Kidney (tissue), 14 donors: ENCODE results near the gene DNAH11. TPM values are rescaled to one million over a fixed set of nuclear protein-coding genes. Genes with fewer than 3 reads are reported as not detected.
"Not testable (repeated sequence)": the region's sequence is repeated elsewhere in the genome, so short reads cannot be mapped to it uniquely, and the experiment has no call there.

Experiments
- DNase-seq, 5 donors: peaks; one replicate each; pipeline ENCODE4 v3.0.0-alpha.2; 2013 to 2020
- FAIRE-seq: peaks from 2 replicates; lab custom pipeline; 2012; peaks lifted over from hg19 to GRCh38; lab: Jason Lieb, UNC
- H3K27ac ChIP-seq, 2 donors: one replicate each; pipeline ENCODE4 v1.7.0; 2013; ENCODE audit warnings: low read depth in 2 of 2, low read length in 2 of 2, inconsistent platforms in 1 of 2
- H3K27me3 ChIP-seq: one replicate; pipeline ENCODE4 v1.7.1; 2013; ENCODE audit warnings: low read length, inconsistent platforms; ENCODE audit not compliant: control insufficient read depth, insufficient read depth
- H3K36me3 ChIP-seq, 3 donors: one replicate each; pipeline versions ENCODE4 v1.7.0 to v1.7.1; 2013; ENCODE audit warnings: low read length in 3 of 3, control low read depth in 1 of 3, inconsistent platforms in 1 of 3; ENCODE audit not compliant: insufficient read depth in 3 of 3, control insufficient read depth in 2 of 3
- H3K4me1 ChIP-seq, 3 donors: one replicate each; pipeline versions ENCODE4 v1.7.0 to v1.7.1; 2013; ENCODE audit warnings: low read length in 3 of 3, inconsistent platforms in 1 of 3, low read depth in 1 of 3; ENCODE audit not compliant: control insufficient read depth in 2 of 3, insufficient read depth in 2 of 3
- H3K4me3 ChIP-seq, 3 donors: one replicate each; pipeline versions ENCODE4 v1.7.0 to v1.8.1; 2013; ENCODE audit warnings: low read length in 3 of 3, control low read depth in 1 of 3, inconsistent platforms in 1 of 3
- H3K9ac ChIP-seq, 3 donors: one replicate each; pipeline versions ENCODE4 v1.7.0 to v1.7.1; 2013; ENCODE audit warnings: low read length in 3 of 3, control low read depth in 1 of 3, inconsistent platforms in 1 of 3
- H3K9me3 ChIP-seq, 3 donors: one replicate each; pipeline versions ENCODE4 v1.7.0 to v1.7.1; 2013; ENCODE audit warnings: low read length in 3 of 3, control low read depth in 1 of 3, inconsistent platforms in 1 of 3; ENCODE audit not compliant: control insufficient read depth in 2 of 3, insufficient read depth in 1 of 3
- CTCF ChIP-seq: IDR thresholded peaks from 3 replicates; pipeline ENCODE4 v1.5.1; 2012; ENCODE audit warnings: mild to moderate bottlenecking, moderate library complexity, borderline replicate concordance; ENCODE audit not compliant: insufficient read depth; ENCODE audit errors: extremely low read depth
- intact Hi-C: fragments of 100-400 bp; cut with DNase I; formaldehyde crosslinking; loops from one replicate; pipeline ENCODE4 v1.11.1; 2022
- polyA plus RNA-seq: library from polyadenylated mRNA; stranded (reverse); fragments of 350-450 nt; fragmentation: Illumina TruSeq; extraction: RNeasy Lipid Tissue Mini Kit (QIAGEN cat#74804); gene quantifications from one replicate; pipeline ENCODE4 v1.2.3, GENCODE V29; 2014; ENCODE audit warnings: low read depth, low replicate concordance; ENCODE audit not compliant: insufficient read depth
- total RNA-seq: library from RNA; stranded (reverse); fragmentation: NEBNext Ultra II Directional; extraction: Animal tissue kit (Norgen Biotek cat#: 25700); gene quantifications from one replicate; pipeline ENCODE4 v1.2.1, GENCODE V29; 2021
- donor health status: control.
- donor health status: control.
- donor health status: control.
- donor health status: control.
- donor health status: control.
- donor health status: DM: yes; HTN: yes; CAD: no.
- donor health status: Normal renal cell carcinoma (clear cell type).

The DNAH11 gene
- total and polyA plus RNA-seq, 2 donors from 2014 or later: 0.58 to 2.3 TPM

GRCh38 chr7:21926448-21926847 lies 383.6 kb downstream of the DNAH11 start:
- intact Hi-C loops: no loop called here
- no peak overlapping the region for H3K9ac ChIP-seq
- DNase-seq: no peak
- H3K27me3 ChIP-seq: no peaks in the 10 kb centered on the region
- H3K4me1 ChIP-seq: no peaks in the 10 kb centered on the region
- H3K27ac ChIP-seq: no peak overlapping the region
- no peaks in the 10 kb centered on the region for H3K36me3 ChIP-seq
- TF ChIP-seq CTCF: no peak
- no peak overlapping the region for H3K4me3 ChIP-seq
- no peaks in the 10 kb centered on the region for H3K9me3 ChIP-seq
- FAIRE-seq: no peak

- H3K4me1 ChIP-seq: no peaks in the 10 kb centered on the region
- intact Hi-C loops: no loop called here
- no peak overlapping the region for H3K27ac ChIP-seq
- H3K9me3 ChIP-seq: no peaks in the 10 kb centered on the region
- DNase-seq: no peak
- no peaks in the 10 kb centered on the region for H3K36me3 ChIP-seq
- TF ChIP-seq CTCF: no peak
- no peaks in the 10 kb centered on the region for H3K27me3 ChIP-seq
- FAIRE-seq: no peak
- H3K9ac ChIP-seq: no peak overlapping the region
- no peak overlapping the region for H3K4me3 ChIP-seq
These were observed 384.9 kb downstream of the DNAH11 start for GRCh38 chr7:21927693-21928092.

GRCh38 chr7:21933293-21933692 lies 390.5 kb downstream of the DNAH11 start:
- not testable (repeated sequence) for H3K9me3 ChIP-seq, FAIRE-seq, H3K27ac ChIP-seq

GRCh38 chr7:21934808-21935207 lies 392.0 kb downstream of the DNAH11 start:
- FAIRE-seq: no peak

More at GRCh38 chr7:21933293-21933692, 390.5 kb downstream of the DNAH11 start:
- H3K9ac ChIP-seq, H3K4me3 ChIP-seq, intact Hi-C loops, DNase-seq, H3K36me3 ChIP-seq, H3K27me3 ChIP-seq, H3K4me1 ChIP-seq: not testable (repeated sequence)

More at GRCh38 chr7:21934808-21935207, 392.0 kb downstream of the DNAH11 start:
- no peaks in the 10 kb centered on the region for H3K36me3 ChIP-seq
- intact Hi-C loops: no loop called here
- H3K9me3 ChIP-seq: no peaks in the 10 kb centered on the region
- no peak for DNase-seq
- no peaks in the 10 kb centered on the region for H3K27me3 ChIP-seq
- peaks cover 0 to 3% (median 0%) of the 10 kb centered on the region in 3 donors for H3K4me1 ChIP-seq
- H3K4me3 ChIP-seq: no peak overlapping the region
- H3K27ac ChIP-seq: no peak overlapping the region
- H3K9ac ChIP-seq: no peak overlapping the region
- TF ChIP-seq CTCF: no peak
